ENCODE results near the gene UBR4. TPM values are rescaled to one million over a fixed set of nuclear protein-coding genes. Genes with fewer than 3 reads are reported as not detected.

UBR4 gene
- total and polyA plus RNA-seq, 7 experiments from 2014 or later = 18.9 to 174 (median 151) TPM

DNA sequence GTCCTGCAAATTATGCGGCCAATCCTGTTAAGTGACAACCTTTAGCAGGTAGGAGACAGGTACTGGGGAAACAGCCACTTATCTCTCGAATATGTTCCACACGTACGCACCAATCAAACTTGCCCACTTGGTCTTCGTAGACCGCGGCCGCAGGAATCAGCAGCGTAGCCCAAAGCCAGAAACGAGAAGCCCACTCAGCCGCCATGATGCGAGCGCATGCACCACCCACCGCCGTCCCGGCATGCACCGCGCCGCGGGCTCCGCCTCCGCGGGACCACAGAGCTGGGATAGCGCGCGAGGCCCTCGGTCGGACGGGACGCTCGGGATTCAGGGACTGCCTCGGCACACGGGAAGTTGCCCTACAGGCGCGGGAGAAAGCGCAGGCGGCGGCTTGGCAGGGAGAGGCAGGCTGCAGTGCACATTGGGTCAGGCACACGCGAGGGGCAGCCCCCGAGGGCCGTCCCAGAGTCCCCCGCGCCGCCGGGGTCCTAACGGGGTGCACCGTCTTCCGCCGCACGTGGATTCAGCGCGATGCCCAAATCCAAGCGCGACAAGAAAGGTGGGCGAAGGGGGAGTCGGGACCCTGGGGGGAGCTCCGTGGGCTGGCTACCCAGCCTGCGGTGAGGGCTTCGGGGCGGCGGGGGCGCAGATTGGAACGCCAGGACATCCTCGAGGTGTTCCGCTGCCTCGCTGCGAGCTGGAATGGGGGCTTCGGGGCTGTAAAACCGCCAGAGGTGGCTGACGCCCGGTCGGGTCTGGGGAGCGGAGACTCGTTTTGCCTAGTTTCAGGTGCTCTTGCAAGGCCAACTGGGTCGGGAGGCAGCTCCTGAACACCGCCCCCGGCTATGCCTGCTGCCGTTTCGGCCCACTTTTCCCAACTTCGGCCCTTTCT, 41.5 kb upstream of the UBR4 start, which contains the start of the genes EMC1 and MRTO4:
Gene EMC1 (minus strand): TSS at position 220 of the 892 bp plus-strand sequence. CDS start 15 bp downstream, at position 205.
Gene MRTO4 (plus strand): TSS at position 501 of the 892 bp plus-strand sequence. CDS start 31 bp downstream, at position 532.
- Mint-ChIP-seq H3K4me3 (peak within 1 kb of the TSS; percentile 91 to 98 (median 96)), H3K27ac (peak within 1 kb of the TSS; percentile 91 to 97 (median 95)), H3K27me3 (no peaks in the 10 kb centered on the region), H3K9me3 (peaks cover 0 to 1% (median 0%) of the 10 kb centered on the region in 11 donors), H3K4me1 (peaks cover 20 to 46% (median 29%) of the 10 kb centered on the region in 7 donors), H3K36me3 (peaks cover 0 to 2% (median 0%) of the 10 kb centered on the region in 5 donors)
- no peaks in the 10 kb centered on the region for H3K27me3 ChIP-seq (ENCODE audit: control insufficient read depth in 2 of 2, insufficient read depth in 2 of 2, low read length in 2 of 2)
- H3K4me1 ChIP-seq (ENCODE audit: control insufficient read depth in 2 of 2, insufficient read depth in 2 of 2, low read length in 2 of 2) = peaks cover 26 to 30% of the 10 kb centered on the region in 2 donors
- no peaks in the 10 kb centered on the region for H3K9me3 ChIP-seq (ENCODE audit: control insufficient read depth in 2 of 3, low read length in 3 of 3)
- ATAC-seq (peak; percentile 97), DNase-seq (peak; percentile 83 to 96 (median 92))
- H3K4me3 ChIP-seq (ENCODE audit: low read length) = peak within 1 kb of the TSS; percentile 92
- H3K36me3 ChIP-seq (ENCODE audit: control insufficient read depth in 2 of 3, insufficient read depth in 3 of 3, low read length in 3 of 3) = peaks cover 0 to 30% (median 0%) of the 10 kb centered on the region in 3 experiments
- peak within 1 kb of the TSS; percentile 91 for H3K27ac ChIP-seq (ENCODE audit: low read depth, low read length)
- POLR2A ChIA-PET = interaction anchor here (0.6 to 1.6 kb wide), 8 partner anchors 11 to 346 kb away, joined by 3 to 7 read pairs (median 3); partner anchors contain the start of gene UBR4
- CTCF ChIA-PET = interaction anchor here (1.2 kb wide), 1 partner anchor 367 kb away, joined by 3 read pairs; no protein-coding TSS in a partner anchor
- intact Hi-C loops (cut with micrococcal nuclease) = loop anchor here (1.0 to 2.0 kb wide), 11 partner anchors 10 to 549 kb away; partner anchors contain the start of genes UBR4 (in 2 of the 2), AKR7A2 (in 1 of the 2), ALDH4A1 (in 1 of the 2) and CAPZB (in 1 of the 2)

GRCh38 chr1:19250629-19251304, 40.7 kb upstream of the UBR4 start:
- H3K27me3 ChIP-seq (ENCODE audit: control insufficient read depth in 2 of 2, insufficient read depth in 2 of 2, low read length in 2 of 2) = no peaks in the 10 kb centered on the region

GRCh38 chr1:19240673-19241538, 30.8 kb upstream of the UBR4 start:
- no peaks in the 10 kb centered on the region for H3K27me3 ChIP-seq (ENCODE audit: control insufficient read depth in 2 of 2, insufficient read depth in 2 of 2, low read length in 2 of 2)
- H3K4me1 ChIP-seq (ENCODE audit: control insufficient read depth in 2 of 2, insufficient read depth in 2 of 2, low read length in 2 of 2) = no peaks in the 10 kb centered on the region
- no peak overlapping the region for H3K4me3 Mint-ChIP-seq
- peak overlapping the region in 5 of 9 donors; percentile 28 to 62 (median 56) for H3K27ac Mint-ChIP-seq
- H3K27me3 Mint-ChIP-seq = no peaks in the 10 kb centered on the region
- peak; percentile 100 for ATAC-seq
- no peaks in the 10 kb centered on the region for H3K9me3 ChIP-seq (ENCODE audit: control insufficient read depth in 2 of 3, low read length in 3 of 3)
- intact Hi-C loops (cut with micrococcal nuclease) = loop anchor here (1.0 to 5.0 kb wide), 6 partner anchors 10 to 412 kb away; partner anchors contain the start of genes ALDH4A1 (in 1 of the 2), EMC1 (in 1 of the 2) and MRTO4 (in 1 of the 2)
- CTCF ChIA-PET = interaction anchor here (0.6 to 2.9 kb wide), 6 partner anchors 57 to 357 kb away, joined by 3 to 15 read pairs (median 4); no protein-coding TSS in a partner anchor
- H3K27ac ChIP-seq (ENCODE audit: low read depth, low read length) = peak overlapping the region; percentile 36
- H3K36me3 ChIP-seq (ENCODE audit: control insufficient read depth in 2 of 3, insufficient read depth in 3 of 3, low read length in 3 of 3) = peaks cover 31 to 83% (median 34%) of the 10 kb centered on the region in 3 experiments
- peak; percentile 36 to 79 (median 68) for DNase-seq
- no peaks in the 10 kb centered on the region for H3K9me3 Mint-ChIP-seq
- H3K4me1 Mint-ChIP-seq = peaks cover 0 to 4% (median 0%) of the 10 kb centered on the region in 7 donors
- no peak overlapping the region for H3K4me3 ChIP-seq (ENCODE audit: low read length)
- POLR2A ChIA-PET = interaction anchor here (0.6 to 1.5 kb wide), 5 partner anchors 9 to 121 kb away, joined by 3 to 4 read pairs (median 3); partner anchors contain the start of genes EMC1 and MRTO4
- peaks cover 0 to 65% (median 15%) of the 10 kb centered on the region in 5 donors for H3K36me3 Mint-ChIP-seq

More at GRCh38 chr1:19250629-19251304, 40.7 kb upstream of the UBR4 start:
- H3K9me3 Mint-ChIP-seq = peaks cover 0 to 1% (median 0%) of the 10 kb centered on the region in 11 donors
- peaks cover 20 to 46% (median 29%) of the 10 kb centered on the region in 7 donors for H3K4me1 Mint-ChIP-seq
- H3K36me3 ChIP-seq (ENCODE audit: control insufficient read depth in 2 of 3, insufficient read depth in 3 of 3, low read length in 3 of 3) = peaks cover 0 to 23% (median 0%) of the 10 kb centered on the region in 3 experiments
- no peak for ATAC-seq
- ChIA-PET POLR2A (interaction anchor here (0.8 to 1.6 kb wide), 7 partner anchors 10 to 347 kb away, joined by 3 to 7 read pairs (median 3); partner anchors contain the start of gene UBR4), CTCF (interaction anchor here (1.2 kb wide), 1 partner anchor 366 kb away, joined by 3 read pairs; no protein-coding TSS in a partner anchor)
- intact Hi-C loops (cut with micrococcal nuclease) = loop anchor here (1.0 to 2.0 kb wide), 11 partner anchors 9 to 550 kb away; partner anchors contain the start of genes UBR4 (in 2 of the 2), AKR7A2 (in 1 of the 2), ALDH4A1 (in 1 of the 2) and CAPZB (in 1 of the 2)
- peak overlapping the region; percentile 91 for H3K27ac ChIP-seq (ENCODE audit: low read depth, low read length)
- peaks cover 26 to 30% of the 10 kb centered on the region in 2 donors for H3K4me1 ChIP-seq (ENCODE audit: control insufficient read depth in 2 of 2, insufficient read depth in 2 of 2, low read length in 2 of 2)
- H3K4me3 ChIP-seq (ENCODE audit: low read length) = peak overlapping the region; percentile 92
- H3K4me3 Mint-ChIP-seq = peak overlapping the region; percentile 91 to 98 (median 96)
- peaks cover 0 to 2% (median 0%) of the 10 kb centered on the region in 5 donors for H3K36me3 Mint-ChIP-seq
- peak overlapping the region; percentile 91 to 97 (median 95) for H3K27ac Mint-ChIP-seq
- H3K9me3 ChIP-seq (ENCODE audit: control insufficient read depth in 2 of 3, low read length in 3 of 3) = no peaks in the 10 kb centered on the region
- no peak for DNase-seq
- H3K27me3 Mint-ChIP-seq = no peaks in the 10 kb centered on the region

- Mint-ChIP-seq H3K9me3 (no peaks in the 10 kb centered on the region), H3K27me3 (no peaks in the 10 kb centered on the region), H3K36me3 (peaks cover 0 to 64% (median 15%) of the 10 kb centered on the region in 5 donors), H3K4me3 (no peak overlapping the region), H3K27ac (peak overlapping the region in 1 of 9 donors; percentile 59), H3K4me1 (peaks cover 0 to 4% (median 0%) of the 10 kb centered on the region in 7 donors)
- ATAC-seq (no peak), DNase-seq (no peak)
- Histone ChIP-seq H3K36me3 (ENCODE audit: control insufficient read depth in 2 of 3, insufficient read depth in 3 of 3, low read length in 3 of 3) (peaks cover 31 to 84% (median 34%) of the 10 kb centered on the region in 3 experiments), H3K4me1 (ENCODE audit: control insufficient read depth in 2 of 2, insufficient read depth in 2 of 2, low read length in 2 of 2) (no peaks in the 10 kb centered on the region), H3K27me3 (ENCODE audit: control insufficient read depth in 2 of 2, insufficient read depth in 2 of 2, low read length in 2 of 2) (no peaks in the 10 kb centered on the region), H3K27ac (ENCODE audit: low read depth, low read length) (no peak overlapping the region), H3K9me3 (ENCODE audit: control insufficient read depth in 2 of 3, low read length in 3 of 3) (no peaks in the 10 kb centered on the region), H3K4me3 (ENCODE audit: low read length) (no peak overlapping the region)
- ChIA-PET POLR2A (interaction anchor here (1.3 to 1.5 kb wide), 2 partner anchors 8 to 29 kb away, joined by 3 to 4 read pairs; no protein-coding TSS in a partner anchor), CTCF (interaction anchor here (1.6 to 2.9 kb wide), 3 partner anchors 60 to 356 kb away, joined by 7 to 15 read pairs (median 8); no protein-coding TSS in a partner anchor)
- intact Hi-C loops (cut with micrococcal nuclease) = loop anchor here in 1 of 2 donors (5.0 kb wide), 2 partner anchors 118 to 338 kb away; partner anchors contain the start of gene ALDH4A1
Measured at GRCh38 chr1:19239876-19240275, 29.8 kb upstream of the UBR4 start.

DNA sequence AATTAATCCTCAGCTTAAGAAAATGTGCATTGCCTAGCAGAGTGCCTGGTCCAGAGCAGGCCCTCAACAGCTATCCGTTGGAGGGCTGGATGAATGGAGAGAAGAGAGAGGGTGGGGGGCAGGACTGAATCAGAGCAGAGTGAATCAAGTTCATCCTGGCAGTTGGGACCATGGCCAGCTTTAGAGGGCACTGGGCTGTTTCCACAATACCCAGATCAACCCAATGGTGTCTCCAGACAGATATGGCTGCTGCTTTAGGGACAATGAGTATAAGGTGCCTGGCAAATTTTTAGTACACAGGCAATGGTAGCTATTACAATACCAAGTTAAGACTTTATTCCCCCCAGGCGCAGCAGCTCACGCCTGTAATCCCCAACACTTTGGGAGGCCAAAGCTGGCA, 24.2 kb upstream of the UBR4 start:
- ATAC-seq (no peak), DNase-seq (no peak)
- intact Hi-C loops (cut with micrococcal nuclease) = no loop called here
- H3K27ac Mint-ChIP-seq = no peak overlapping the region
- H3K36me3 Mint-ChIP-seq = peaks cover 7 to 50% (median 15%) of the 10 kb centered on the region in 5 donors
- no peaks in the 10 kb centered on the region for H3K4me1 Mint-ChIP-seq
- H3K36me3 ChIP-seq (ENCODE audit: control insufficient read depth in 2 of 3, insufficient read depth in 3 of 3, low read length in 3 of 3) = peaks cover 25 to 86% (median 33%) of the 10 kb centered on the region in 3 experiments
- no peak overlapping the region for H3K4me3 ChIP-seq (ENCODE audit: low read length)
- POLR2A ChIA-PET = interaction anchor here (1.1 kb wide), 1 partner anchor 23 kb away, joined by 4 read pairs; no protein-coding TSS in a partner anchor
- H3K4me1 ChIP-seq (ENCODE audit: control insufficient read depth in 2 of 2, insufficient read depth in 2 of 2, low read length in 2 of 2) = no peaks in the 10 kb centered on the region
- H3K27me3 Mint-ChIP-seq = no peaks in the 10 kb centered on the region
- no peaks in the 10 kb centered on the region for H3K9me3 Mint-ChIP-seq
- CTCF ChIA-PET = interaction anchor here (0.9 kb wide), 1 partner anchor 107 kb away, joined by 3 read pairs; no protein-coding TSS in a partner anchor
- no peak overlapping the region for H3K4me3 Mint-ChIP-seq
- H3K27me3 ChIP-seq (ENCODE audit: control insufficient read depth in 2 of 2, insufficient read depth in 2 of 2, low read length in 2 of 2) = no peaks in the 10 kb centered on the region
- H3K27ac ChIP-seq (ENCODE audit: low read depth, low read length) = no peak overlapping the region
- H3K9me3 ChIP-seq (ENCODE audit: control insufficient read depth in 2 of 3, low read length in 3 of 3) = no peaks in the 10 kb centered on the region

All from naive thymus-derived CD4-positive, alpha-beta T cell (primary cell).